OCI-LY3 (cell line): ENCODE measurements around the gene PCNX2.

Experiments
- H2AFZ ChIP-seq: fragments of 200-600, 300-600 bp; shearing (Covaris generic); 2 replicates; pipeline ENCODE4 v1.6.0; 2014; ENCODE audit warnings: antibody characterized with exemption, low read depth, low read length
- H3K27ac ChIP-seq: fragments of 200-600, 300-600 bp; sonication (generic); 2 replicates; pipeline ENCODE4 v1.5.1; 2014; ENCODE audit warnings: mild to moderate bottlenecking, low read length, moderate library complexity, mixed read lengths
- H3K27me3 ChIP-seq: fragments of 200-600, 300-600 bp; sonication (generic); 2 replicates; pipeline ENCODE4 v1.6.1; 2014; ENCODE audit warnings: low read depth, low read length, mixed read lengths
- H3K36me3 ChIP-seq: fragments of 200-600, 300-600 bp; sonication (generic); replicated peaks from 2 replicates; pipeline ENCODE3; 2014; ENCODE audit warnings: low read depth, low read length, mixed read lengths
- H3K4me1 ChIP-seq: fragments of 300-600, 200-600 bp; sonication (generic); 2 replicates; pipeline ENCODE4 v1.6.1; 2014; ENCODE audit warnings: low read length, mixed read lengths
- H3K4me2 ChIP-seq: fragments of 200-600, 300-600 bp; sonication (generic); 2 replicates; pipeline ENCODE4 v1.6.1; 2014; ENCODE audit warnings: low read length, mixed read lengths
- H3K4me3 ChIP-seq: fragments of 300-600, 200-600 bp; sonication (generic); 2 replicates; pipeline ENCODE4 v1.5.1; 2014; ENCODE audit warnings: antibody characterized with exemption, mild to moderate bottlenecking, low read length, moderate library complexity
- H3K79me2 ChIP-seq: fragments of 300-600, 200-600 bp; shearing (Covaris generic); 2 replicates; pipeline ENCODE4 v1.6.1; 2014; ENCODE audit warnings: mild to moderate bottlenecking, low read length, mixed read lengths
- H3K9ac ChIP-seq: fragments of 300-600, 200-600 bp; shearing (Covaris generic); 2 replicates; pipeline ENCODE4 v1.6.0; 2014; ENCODE audit warnings: mild to moderate bottlenecking, low read length, moderate library complexity
- H3K9me3 ChIP-seq: fragments of 200-600, 300-600 bp; shearing (Covaris generic); 2 replicates; pipeline ENCODE4 v1.6.1; 2014; ENCODE audit warnings: low read length, mixed read lengths; ENCODE audit not compliant: insufficient read depth
- H4K20me1 ChIP-seq: fragments of 200-600, 300-600 bp; sonication (generic); 2 replicates; pipeline ENCODE4 v1.6.1; 2016; ENCODE audit warnings: low read length, mixed read lengths; ENCODE audit not compliant: insufficient read depth
- CTCF ChIP-seq: fragments of 200-600, 300-600 bp; sonication (generic); IDR thresholded peaks from 2 replicates; pipeline ENCODE4 v1.5.1; 2014; ENCODE audit warnings: antibody characterized with exemption, low read length, low read depth
- EZH2phosphoT487 ChIP-seq: fragments of 200-600 bp; shearing (Covaris generic); IDR thresholded peaks from 2 replicates; pipeline ENCODE4 v1.6.1; 2018; ENCODE audit warnings: antibody characterized with exemption, mixed run types, low read depth

Gene PCNX2

GRCh38 chr1:233215135-233215760, 80.3 kb downstream of the PCNX2 start:
- Histone ChIP-seq H3K27ac (no peak overlapping the region), H3K36me3 (peaks cover 4% of the 10 kb centered on the region), H3K4me1 (no peaks in the 10 kb centered on the region), H3K9ac (no peak overlapping the region), H3K4me2 (no peak overlapping the region), H2AFZ (no peak overlapping the region), H3K27me3 (no peaks in the 10 kb centered on the region), H3K9me3 (no peaks in the 10 kb centered on the region), H3K4me3 (no peak overlapping the region), H4K20me1 (no peaks in the 10 kb centered on the region), H3K79me2 (no peaks in the 10 kb centered on the region)
- TF ChIP-seq EZH2phosphoT487 = no peak

- H3K9ac ChIP-seq = no peak overlapping the region
- H3K4me2 ChIP-seq = no peak overlapping the region
- no peaks in the 10 kb centered on the region for H3K4me1 ChIP-seq
- TF ChIP-seq EZH2phosphoT487 (no peak), CTCF (no peak)
- no peaks in the 10 kb centered on the region for H3K36me3 ChIP-seq
- H3K27ac ChIP-seq = no peak overlapping the region
- no peaks in the 10 kb centered on the region for H3K9me3 ChIP-seq
- no peaks in the 10 kb centered on the region for H4K20me1 ChIP-seq
- H2AFZ ChIP-seq = no peak overlapping the region
- no peak overlapping the region for H3K4me3 ChIP-seq
- no peaks in the 10 kb centered on the region for H3K79me2 ChIP-seq
- no peaks in the 10 kb centered on the region for H3K27me3 ChIP-seq
These were observed 83.9 kb downstream of the PCNX2 start for GRCh38 chr1:233211595-233211994.

- Histone ChIP-seq H3K27me3 (no peaks in the 10 kb centered on the region), H3K27ac (no peak overlapping the region), H3K4me2 (no peak overlapping the region), H3K4me3 (no peak overlapping the region), H2AFZ (no peak overlapping the region), H3K4me1 (no peaks in the 10 kb centered on the region), H4K20me1 (no peaks in the 10 kb centered on the region), H3K9me3 (no peaks in the 10 kb centered on the region), H3K9ac (no peak overlapping the region), H3K36me3 (no peaks in the 10 kb centered on the region), H3K79me2 (no peaks in the 10 kb centered on the region)
- no peak for TF ChIP-seq CTCF
- TF ChIP-seq EZH2phosphoT487 = no peak
These were observed 84.4 kb downstream of the PCNX2 start for GRCh38 chr1:233211106-233211505.

GRCh38 chr1:233209481-233209880, 86.0 kb downstream of the PCNX2 start:
- Histone ChIP-seq H3K4me3 (no peak overlapping the region), H3K4me2 (no peak overlapping the region), H3K27me3 (no peaks in the 10 kb centered on the region), H3K36me3 (no peaks in the 10 kb centered on the region), H4K20me1 (no peaks in the 10 kb centered on the region), H3K79me2 (no peaks in the 10 kb centered on the region), H3K9ac (no peak overlapping the region), H3K9me3 (no peaks in the 10 kb centered on the region), H3K27ac (no peak overlapping the region), H2AFZ (no peak overlapping the region), H3K4me1 (no peaks in the 10 kb centered on the region)
- no peak for TF ChIP-seq EZH2phosphoT487
- TF ChIP-seq CTCF = no peak
